B cell (primary cell): ENCODE measurements around the gene MCM7. TPM values are rescaled to one million over a fixed set of nuclear protein-coding genes. Genes with fewer than 3 reads are reported as not detected.

Experiments
- ATAC-seq: fragments of 200-7000 bp; cut with Tn5 transposase; one replicate; pipeline ENCODE4 v1.10.0; 2021; ENCODE audit warnings: low read depth, mild to moderate bottlenecking, moderate number of reproducible peaks, moderate library complexity
- CTCF ChIA-PET: fragments of 350-600 bp; sonication (Branson Sonifier 250); formaldehyde crosslinking; loops from one replicate; lab custom pipeline; 2021; ENCODE audit warnings: antibody characterized with exemption, inconsistent platforms; lab: Charles Lee
- POLR2A ChIA-PET: fragments of 350-600 bp; sonication (Branson Sonifier 250); formaldehyde crosslinking; loops from one replicate; lab custom pipeline; 2021; ENCODE audit warnings: antibody characterized with exemption; lab: Charles Lee
- DNase-seq: peaks from one replicate; pipeline ENCODE4 v3.0.0; 2013
- H2AFZ ChIP-seq: 2 replicates; pipeline ENCODE4 v1.6.1; 2012; ENCODE audit warnings: mild to moderate bottlenecking, low read depth, low read length; ENCODE audit not compliant: insufficient read depth, poor library complexity, severe bottlenecking
- H3K27ac ChIP-seq, 2 donors: 1 replicate in 1 of 2; 2 replicates in 1 of 2; pipeline ENCODE4 v1.5.1; 2012 to 2013; ENCODE audit warnings: low read length in 2 of 2, mild to moderate bottlenecking in 2 of 2, moderate library complexity in 1 of 2
- H3K27me3 ChIP-seq, 4 experiments: fragments of 200-600 bp in 1 of 4; sonication (generic) in 1 of 4; replicated peaks in 1 of 4; 1 replicate in 2 of 4; 2 replicates in 2 of 4; pipeline versions ENCODE4 v1.6.1 to v1.7.0; 2013 to 2016; ENCODE audit warnings: low read length in 3 of 4, mild to moderate bottlenecking in 2 of 4, mixed read lengths in 1 of 4, moderate library complexity in 1 of 4; ENCODE audit not compliant: insufficient read depth in 4 of 4, control insufficient read depth in 3 of 4; ENCODE audit errors: control extremely low read depth in 1 of 4
- H3K36me3 ChIP-seq, 2 experiments: replicated peaks in 1 of 2; 1 replicate in 1 of 2; 2 replicates in 1 of 2; pipeline versions ENCODE4 v1.6.1 to v1.7.1; 2013; ENCODE audit warnings: low read length in 1 of 2; ENCODE audit not compliant: insufficient read depth in 2 of 2, control insufficient read depth in 1 of 2; ENCODE audit errors: control extremely low read depth in 1 of 2, extremely low read depth in 1 of 2
- H3K4me1 ChIP-seq, 2 donors: fragments of 200-600 bp in 1 of 2; sonication (generic) in 1 of 2; 1 replicate in 1 of 2; 2 replicates in 1 of 2; pipeline versions ENCODE4 v1.5.1 to v1.6.1; 2013 to 2017; ENCODE audit warnings: low read length in 2 of 2; ENCODE audit not compliant: control insufficient read depth in 2 of 2, insufficient read depth in 2 of 2
- H3K4me2 ChIP-seq: replicated peaks from 2 replicates; pipeline ENCODE3; 2012; ENCODE audit warnings: mild to moderate bottlenecking, low read depth, low read length; ENCODE audit not compliant: poor library complexity, severe bottlenecking
- H3K4me3 ChIP-seq, 5 experiments: fragments of 200-600 bp in 1 of 5; sonication (generic) in 1 of 5; 1 replicate in 3 of 5; 2 replicates in 2 of 5; pipeline versions ENCODE4 v1.5.1 to v1.7.0; 2011 to 2016; ENCODE audit warnings: low read length in 4 of 5, mild to moderate bottlenecking in 4 of 5, low read depth in 2 of 5, control low read depth in 1 of 5, moderate library complexity in 1 of 5; ENCODE audit not compliant: insufficient read depth in 1 of 5; ENCODE audit errors: control extremely low read depth in 1 of 5, extremely low read depth in 1 of 5
- H3K79me2 ChIP-seq: fragments of 200-600 bp; sonication (generic); one replicate; pipeline ENCODE4 v1.6.0; 2016; ENCODE audit warnings: low read length; ENCODE audit not compliant: control insufficient read depth, insufficient read depth
- H3K9ac ChIP-seq: fragments of 200-600 bp; sonication (generic); 2 replicates; pipeline ENCODE4 v1.6.1; 2017; ENCODE audit warnings: mild to moderate bottlenecking, low read length, moderate library complexity
- H3K9me3 ChIP-seq, 3 donors: one replicate each; pipeline versions ENCODE4 v1.6.1 to v1.7.1; 2013; ENCODE audit warnings: low read length in 2 of 3; ENCODE audit not compliant: control insufficient read depth in 2 of 3, insufficient read depth in 1 of 3; ENCODE audit errors: control extremely low read depth in 1 of 3
- H4K20me1 ChIP-seq: 2 replicates; pipeline ENCODE4 v1.6.0; 2012; ENCODE audit warnings: mild to moderate bottlenecking, low read length; ENCODE audit not compliant: insufficient read depth, control insufficient read depth, poor library complexity, severe bottlenecking
- H3K27ac Mint-ChIP-seq: one replicate; pipeline ENCODE4 v1.8.0; 2021; ENCODE audit warnings: mixed read lengths
- H3K27me3 Mint-ChIP-seq: one replicate; pipeline ENCODE4 v1.8.0; 2021; ENCODE audit warnings: mixed read lengths
- H3K4me1 Mint-ChIP-seq: one replicate; pipeline ENCODE4 v1.8.0; 2021; ENCODE audit warnings: mixed read lengths
- H3K4me3 Mint-ChIP-seq: one replicate; pipeline ENCODE4 v1.8.0; 2021; ENCODE audit warnings: mixed read lengths
- H3K9me3 Mint-ChIP-seq: one replicate; pipeline ENCODE4 v1.8.0; 2022; ENCODE audit warnings: mixed read lengths; ENCODE audit not compliant: insufficient read depth
- CTCF ChIP-seq: fragments of 200-600 bp; IDR thresholded peaks from one replicate; pipeline ENCODE4 v1.8.0; 2022; ENCODE audit warnings: antibody characterized with exemption, mild to moderate bottlenecking
- EZH2 ChIP-seq: IDR thresholded peaks from 2 replicates; pipeline ENCODE4 v1.6.1; 2012; ENCODE audit warnings: borderline replicate concordance, low read depth, mild to moderate bottlenecking, moderate library complexity, low read length; ENCODE audit not compliant: insufficient read depth, poor library complexity, severe bottlenecking
- WGBS: methylation state at CpG from one replicate; pipeline ENCODE4 v1.1.5; 2013; ENCODE audit warnings: missing lambda C conversion rate; ENCODE audit not compliant: insufficient coverage; 5-methylcytosine and 5-hydroxymethylcytosine counted together
- intact Hi-C: fragments of 100-400 bp; cut with micrococcal nuclease; formaldehyde crosslinking; loops from one replicate; pipeline ENCODE4 v1.10.0; 2022
- polyA plus RNA-seq: library from polyadenylated mRNA; depleted of rRNA; stranded (reverse); fragments of >200 nt; gene quantifications from 2 replicates; pipeline ENCODE4 v1.2.3, GENCODE V29; 2012
- total RNA-seq, 2 donors: library from RNA; stranded (reverse); fragments of 120-200 nt in 1 of 2; gene quantifications; 1 replicate in 1 of 2; 2 replicates in 1 of 2; pipeline versions ENCODE4 v1.2.3 to v1.2.4, GENCODE V29; 2013 to 2022

The MCM7 gene
- total and polyA plus RNA-seq, 2 donors (not counting 1 experiment from before 2014, with no cell fraction given): 154 to 171 TPM

GRCh38 chr7:100077205-100077604 lies 24.0 kb downstream of the MCM7 start:
- Histone ChIP-seq H3K27me3 (no peaks in the 10 kb centered on the region), H3K4me3 (no peak overlapping the region), H3K27ac (no peak overlapping the region), H2AFZ (no peak overlapping the region), H3K9ac (no peak overlapping the region), H3K4me2 (no peak overlapping the region), H3K9me3 (peaks cover 0 to 14% (median 3%) of the 10 kb centered on the region in 3 donors), H3K79me2 (peaks cover 29% of the 10 kb centered on the region), H4K20me1 (peaks cover 29% of the 10 kb centered on the region), H3K4me1 (peaks cover 8 to 13% of the 10 kb centered on the region in 2 donors), H3K36me3 (peaks cover 12 to 57% of the 10 kb centered on the region in 2 experiments)
- ATAC-seq (no peak), DNase-seq (no peak)
- no peaks in the 10 kb centered on the region for H3K27me3 Mint-ChIP-seq
- H3K9me3 Mint-ChIP-seq: peaks cover 3% of the 10 kb centered on the region
- CTCF ChIA-PET: no interaction called here
- peaks cover 24% of the 10 kb centered on the region for H3K4me1 Mint-ChIP-seq
- no peak overlapping the region for H3K27ac Mint-ChIP-seq
- POLR2A ChIA-PET: interaction anchor here (0.6 kb wide), 1 partner anchor 747 kb away, joined by 3 read pairs; no protein-coding TSS in a partner anchor
- no peak overlapping the region for H3K4me3 Mint-ChIP-seq
- WGBS: 100% methylated on average over 2 of the region's 4 CpGs
- intact Hi-C loops: no loop called here
- no peak for TF ChIP-seq EZH2
- TF ChIP-seq CTCF: no peak

- TF ChIP-seq CTCF (no peak), EZH2 (no peak)
- H3K27me3 ChIP-seq: no peaks in the 10 kb centered on the region
- no peak overlapping the region for H3K4me3 ChIP-seq
- peaks cover 19% of the 10 kb centered on the region for H3K79me2 ChIP-seq
- H3K9me3 Mint-ChIP-seq: peaks cover 14% of the 10 kb centered on the region
- H3K4me1 Mint-ChIP-seq: peaks cover 14% of the 10 kb centered on the region
- 93% methylated on average over 6 of the region's 6 CpGs for WGBS
- peaks cover 1 to 32% (median 21%) of the 10 kb centered on the region in 3 donors for H3K9me3 ChIP-seq
- H3K27me3 Mint-ChIP-seq: no peaks in the 10 kb centered on the region
- no peak for ATAC-seq
- ChIA-PET CTCF (interaction anchor here (0.7 kb wide), 1 partner anchor 59 kb away, joined by 5 read pairs; no protein-coding TSS in a partner anchor), POLR2A (no interaction called here)
- H3K27ac Mint-ChIP-seq: no peak overlapping the region
- peaks cover 24% of the 10 kb centered on the region for H4K20me1 ChIP-seq
- peaks cover 0 to 2% of the 10 kb centered on the region in 2 donors for H3K4me1 ChIP-seq
- no peak overlapping the region for H3K27ac ChIP-seq
- H3K4me2 ChIP-seq: no peak overlapping the region
- H3K4me3 Mint-ChIP-seq: no peak overlapping the region
- intact Hi-C loops: no loop called here
- no peak overlapping the region for H3K9ac ChIP-seq
- H2AFZ ChIP-seq: no peak overlapping the region
- H3K36me3 ChIP-seq: peaks cover 28 to 75% of the 10 kb centered on the region in 2 experiments
- no peak for DNase-seq
Observed at GRCh38 chr7:100075418-100075817, 25.8 kb downstream of the MCM7 start.
